SHP77 treated with DMSO at 0.1 percent for 48 hours (cell line): ENCODE results near the gene TIMM22.

ENCODE experiments used
- DNase-seq: peaks from one replicate; lab custom pipeline; 2025; lab: John Stamatoyannopoulos, UW

The TIMM22 gene

GRCh38 chr17:1022278-1023024, 25.5 kb downstream of the TIMM22 start:
- no peak for DNase-seq

DNA sequence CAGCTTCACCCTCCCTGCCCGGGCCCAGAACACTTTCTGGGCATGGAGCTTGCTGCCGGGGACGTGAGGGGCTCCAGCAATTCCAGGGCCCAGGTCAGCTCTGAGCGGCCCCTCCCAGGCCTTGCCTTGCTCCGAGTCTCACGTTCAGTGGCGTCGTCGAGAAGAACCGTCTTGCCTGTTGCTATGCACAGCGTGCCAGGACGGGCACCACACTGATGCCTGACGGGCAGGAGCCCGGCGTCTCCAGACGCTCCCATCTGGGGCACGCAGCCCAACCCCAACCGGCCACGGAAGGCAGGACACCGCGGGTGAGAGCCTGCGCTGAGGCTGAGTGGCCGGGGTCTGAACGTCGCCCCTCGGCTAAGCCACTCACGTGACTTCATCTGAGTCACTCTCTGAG, 27.1 kb downstream of the TIMM22 start:
- no peak for DNase-seq

DNA sequence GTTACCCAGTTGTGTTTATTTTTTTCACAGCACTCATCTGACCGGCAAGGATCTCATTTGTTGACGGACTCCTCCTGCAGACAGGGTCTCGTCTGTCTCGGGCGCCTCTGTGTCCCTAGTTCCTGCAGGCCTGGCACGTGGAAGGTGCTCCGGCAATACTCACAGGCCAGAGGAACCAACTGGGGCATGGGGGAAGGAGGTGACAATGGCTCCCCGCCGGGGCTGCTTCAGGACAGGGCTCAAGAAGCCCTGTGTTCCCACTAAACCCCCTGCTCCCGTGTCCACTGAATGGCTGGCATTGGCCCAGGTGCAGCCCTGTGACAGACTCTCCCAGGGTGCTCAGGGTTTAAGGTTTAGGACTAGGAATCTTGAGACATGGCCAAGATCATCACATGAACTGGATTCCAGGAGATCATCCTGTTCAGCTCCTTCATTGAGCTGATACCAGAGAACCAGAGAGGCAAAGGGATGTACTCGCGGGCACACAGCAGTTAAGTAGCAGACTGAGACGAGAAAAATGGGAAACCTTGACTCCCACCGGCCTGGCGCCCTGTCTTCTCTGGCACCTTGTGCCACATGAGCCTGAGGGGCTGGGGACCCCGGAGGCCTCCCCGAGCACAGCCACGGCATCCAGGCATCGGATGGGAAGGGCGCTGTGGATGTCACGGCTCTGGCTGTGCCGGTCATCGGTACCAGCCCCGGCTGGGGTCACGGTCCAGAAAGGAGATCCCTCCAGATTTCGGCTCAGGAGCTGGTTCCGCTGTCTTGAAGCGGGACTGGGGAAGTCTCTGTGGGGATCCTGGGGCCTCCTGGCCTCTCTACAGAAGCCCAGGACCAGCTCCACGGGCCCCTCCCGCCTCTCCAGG, 29.0 kb downstream of the TIMM22 start:
- DNase-seq, result no peak

DNA sequence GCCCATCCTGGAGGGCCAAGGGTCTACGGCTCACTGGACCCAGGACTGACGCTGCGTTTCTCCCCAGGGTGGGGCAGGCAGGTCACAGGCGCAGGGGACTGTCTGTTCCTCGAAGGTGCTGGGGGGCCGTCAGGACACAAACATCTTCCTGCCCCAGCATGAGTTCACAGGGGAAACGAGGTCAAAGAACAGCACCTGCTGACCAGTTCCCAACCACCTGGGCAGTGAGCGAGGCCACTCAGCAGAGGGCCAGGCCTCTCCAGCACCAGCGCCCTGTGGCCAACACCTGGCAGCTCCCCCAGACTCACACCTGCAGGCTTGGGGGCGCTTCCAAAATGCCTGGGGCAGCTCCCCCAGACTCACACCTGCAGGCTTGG, 29.7 kb downstream of the TIMM22 start:
- DNase-seq, result no peak

- DNase-seq, result no peak
These were observed 30.1 kb downstream of the TIMM22 start for GRCh38 chr17:1027044-1027443.

DNA sequence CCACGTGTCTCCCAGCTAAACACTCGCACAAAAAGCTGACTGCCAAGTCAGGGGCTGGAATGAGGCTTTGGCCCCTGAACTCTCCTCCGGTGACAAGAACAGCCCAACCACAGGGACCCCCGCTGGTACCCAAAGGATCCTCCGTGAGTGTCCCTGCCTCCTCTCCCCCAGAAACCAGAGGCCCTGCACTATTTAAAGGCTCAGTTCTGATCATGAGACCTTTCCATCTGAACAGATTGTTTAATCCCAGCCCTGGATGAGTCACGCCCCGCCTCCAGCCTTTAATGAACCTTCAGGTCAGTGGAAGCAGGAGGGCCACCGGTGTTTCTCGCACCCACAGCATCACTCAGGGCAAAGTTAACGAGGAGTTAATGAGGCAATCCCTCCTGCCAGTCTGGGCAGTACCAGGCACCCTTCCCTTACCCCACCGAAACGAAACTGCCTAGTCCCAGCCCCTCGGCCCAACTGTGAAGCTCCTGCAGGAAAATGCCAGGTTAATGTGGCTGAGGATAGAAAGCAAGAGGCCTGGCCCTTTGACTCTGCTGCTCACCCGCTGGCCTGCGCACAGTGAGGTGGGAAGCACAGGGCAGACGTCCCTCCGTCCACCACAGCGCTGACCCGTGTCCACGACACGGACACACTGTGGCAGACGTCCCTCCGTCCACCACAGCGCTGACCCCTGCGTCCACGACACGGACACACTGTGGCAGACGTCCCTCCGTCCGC, 32.4 kb downstream of the TIMM22 start:
- no peak for DNase-seq

GRCh38 chr17:1029922-1030644, 33.2 kb downstream of the TIMM22 start:
- no peak for DNase-seq

DNA sequence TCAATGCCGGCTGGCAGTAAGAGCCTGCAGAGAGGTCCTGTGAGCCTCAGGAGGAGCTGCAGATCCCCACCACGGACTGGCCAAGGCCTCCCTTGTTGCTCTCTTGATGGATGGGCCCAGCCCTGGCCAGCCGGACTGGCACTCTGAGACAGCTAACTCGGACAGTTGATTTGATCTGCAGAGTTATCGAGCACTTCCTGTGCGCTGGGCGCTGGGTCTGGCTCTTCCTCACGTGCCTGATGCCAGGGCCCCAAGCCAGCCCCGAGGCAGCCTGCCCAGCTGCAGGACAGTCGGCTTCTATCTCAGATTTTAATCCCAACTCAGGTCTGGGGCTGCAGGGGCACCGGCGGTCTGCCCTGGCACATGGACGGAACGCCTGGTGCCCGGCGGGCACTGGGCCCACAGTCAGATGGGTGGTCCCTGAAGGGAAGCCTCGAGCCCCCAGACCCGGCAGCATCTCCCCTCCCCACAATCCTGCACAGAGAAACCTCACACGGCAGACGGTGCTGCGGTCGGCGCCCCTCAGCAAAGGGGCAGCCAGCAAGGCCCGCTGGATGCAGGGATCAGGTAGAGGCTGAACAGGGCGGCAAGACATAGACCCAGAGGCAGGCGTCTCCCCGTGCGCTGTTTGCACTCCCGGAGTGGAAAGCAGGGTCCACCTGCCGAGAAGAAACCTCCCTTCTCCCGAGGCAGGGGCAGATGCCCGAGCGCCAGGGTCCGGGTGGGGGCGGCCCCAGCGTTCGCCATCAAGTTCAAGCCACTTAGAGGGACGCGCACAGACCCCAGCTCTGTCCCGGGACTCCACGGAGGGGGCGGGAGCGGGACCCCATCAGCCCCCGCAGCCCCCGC, 34.0 kb downstream of the TIMM22 start:
- DNase-seq, result no peak

DNA sequence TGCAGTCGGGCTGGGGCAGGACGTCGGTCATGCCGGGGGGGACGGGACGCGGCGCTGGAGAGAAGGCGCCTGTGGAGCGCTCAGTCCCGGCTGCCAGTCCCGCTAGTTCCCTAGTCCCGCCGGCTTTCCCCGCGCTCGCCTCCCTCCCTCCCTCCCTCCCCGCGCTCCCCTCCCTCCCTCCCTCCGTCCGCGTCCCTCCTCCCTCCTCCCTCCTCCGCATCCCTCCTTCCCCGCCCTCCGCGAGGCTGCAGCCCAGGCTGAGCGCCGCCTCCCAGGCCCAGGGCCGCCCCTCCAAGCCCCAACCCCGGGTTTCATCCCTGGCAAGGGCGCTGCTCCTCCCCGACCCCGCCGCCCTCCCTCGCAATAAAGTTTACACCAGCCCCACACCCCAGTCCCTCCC, 34.8 kb downstream of the TIMM22 start:
- no peak for DNase-seq

- DNase-seq, result no peak
These were observed 35.5 kb downstream of the TIMM22 start for GRCh38 chr17:1032391-1032790.

DNA sequence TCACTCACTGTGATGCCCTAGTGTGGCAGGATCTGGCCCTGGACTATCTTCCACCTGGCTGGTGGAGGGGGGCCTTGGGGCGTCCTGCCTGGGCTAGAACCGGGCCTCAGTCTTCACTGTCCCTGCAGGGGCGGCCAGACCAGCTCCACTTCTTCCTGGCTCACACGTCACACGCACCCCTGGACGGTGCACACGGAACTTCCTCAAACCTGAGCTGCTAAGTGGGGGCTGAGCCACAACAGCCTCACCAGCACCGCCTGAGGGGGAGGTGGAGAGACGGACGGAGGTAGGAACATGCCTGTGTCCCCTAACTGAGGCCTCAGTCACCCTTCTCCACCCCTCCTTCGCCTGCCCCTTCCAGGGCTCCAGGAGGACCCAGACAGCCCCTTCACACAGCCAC, 36.6 kb downstream of the TIMM22 start:
- DNase-seq, result no peak

DNA sequence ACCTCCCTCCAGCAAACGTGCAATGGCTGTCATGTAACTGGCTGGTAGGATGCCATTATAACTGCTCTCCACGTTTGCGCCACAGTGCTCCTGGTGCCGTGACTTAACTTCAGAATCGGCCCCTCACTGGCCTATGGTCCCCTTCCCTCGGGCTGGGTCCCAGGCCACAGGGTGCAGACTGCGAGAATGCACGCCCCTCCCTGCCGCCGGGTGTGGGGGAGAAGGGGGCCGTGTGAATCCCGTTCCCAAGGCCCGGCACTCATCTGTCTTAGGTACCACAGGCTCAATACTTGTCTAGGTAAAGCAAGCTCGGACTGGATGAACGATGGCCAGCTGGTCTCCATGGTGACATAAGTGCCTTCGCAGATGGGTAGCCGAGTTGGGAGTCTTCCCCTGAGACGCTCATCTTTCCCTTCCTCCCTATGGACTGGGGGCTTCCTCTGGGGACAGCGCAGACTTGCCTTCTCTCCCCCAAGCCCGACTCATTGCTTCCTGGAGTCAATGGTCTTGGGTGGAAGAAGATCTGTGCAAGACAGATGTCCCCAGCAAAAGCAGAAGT, 37.8 kb downstream of the TIMM22 start:
- DNase-seq, result no peak

DNA sequence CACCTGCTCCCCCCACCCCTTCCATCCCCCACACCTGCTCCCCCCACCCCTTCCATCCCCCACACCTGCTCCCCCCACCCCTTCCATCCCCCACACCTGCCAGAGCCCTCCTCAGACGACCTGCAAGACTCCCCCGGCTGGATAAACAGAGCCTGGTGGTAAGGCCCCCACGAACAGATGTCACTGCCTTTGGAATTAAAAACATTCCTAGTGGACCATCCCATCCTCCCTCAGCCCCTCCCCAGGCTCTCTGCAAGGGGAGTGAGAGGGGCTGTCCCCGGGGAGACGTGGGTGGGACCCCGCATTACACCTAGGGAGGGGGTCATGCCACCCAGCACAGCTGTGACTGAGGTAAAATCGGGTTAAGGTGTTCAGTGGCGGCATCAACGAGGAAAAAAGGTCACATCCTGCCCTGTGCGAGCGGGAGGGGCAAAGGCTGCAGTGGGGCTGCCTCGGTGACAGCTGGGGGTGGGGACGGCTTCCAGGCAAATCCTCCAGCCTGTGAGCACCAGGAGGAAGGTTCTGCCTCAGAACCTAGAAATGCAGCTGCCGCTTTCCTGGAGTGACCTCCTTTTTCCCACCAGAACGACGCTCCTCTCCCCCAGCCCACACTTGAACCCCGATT, 38.7 kb downstream of the TIMM22 start:
- DNase-seq, result peak; percentile 2

DNA sequence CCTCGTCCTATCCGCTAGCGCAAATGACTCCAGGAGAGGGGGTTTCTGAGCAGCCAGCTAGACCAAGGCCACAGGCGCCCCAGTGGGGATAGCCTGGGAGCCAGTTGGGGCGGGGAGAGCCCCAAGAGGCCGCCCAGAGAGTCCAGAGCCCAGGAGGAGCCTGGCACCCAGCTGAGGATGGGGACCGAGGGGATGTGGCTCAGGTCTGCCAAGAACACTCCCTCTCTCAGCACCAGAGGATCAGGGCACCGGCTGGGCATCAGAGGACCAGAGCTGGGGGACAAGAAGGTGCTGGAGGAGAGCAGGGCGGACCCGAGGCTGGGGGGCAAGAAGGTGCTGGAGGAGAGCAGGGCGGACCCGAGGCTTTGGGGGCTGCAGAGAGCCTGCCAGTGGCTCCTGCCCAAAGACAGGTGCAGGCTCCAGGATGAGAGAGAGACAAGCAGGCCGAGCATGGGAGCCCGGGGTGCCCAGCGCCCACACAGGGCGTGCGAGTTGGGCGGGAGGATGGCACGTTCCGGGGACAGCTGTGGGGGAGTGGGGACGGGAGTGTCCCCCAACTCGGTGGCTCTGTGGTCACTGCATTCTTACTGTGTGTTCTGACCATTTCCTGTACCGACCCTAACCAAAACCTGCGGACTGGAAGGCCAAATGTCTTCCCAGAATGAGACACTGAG, 39.4 kb downstream of the TIMM22 start:
- no peak for DNase-seq

DNA sequence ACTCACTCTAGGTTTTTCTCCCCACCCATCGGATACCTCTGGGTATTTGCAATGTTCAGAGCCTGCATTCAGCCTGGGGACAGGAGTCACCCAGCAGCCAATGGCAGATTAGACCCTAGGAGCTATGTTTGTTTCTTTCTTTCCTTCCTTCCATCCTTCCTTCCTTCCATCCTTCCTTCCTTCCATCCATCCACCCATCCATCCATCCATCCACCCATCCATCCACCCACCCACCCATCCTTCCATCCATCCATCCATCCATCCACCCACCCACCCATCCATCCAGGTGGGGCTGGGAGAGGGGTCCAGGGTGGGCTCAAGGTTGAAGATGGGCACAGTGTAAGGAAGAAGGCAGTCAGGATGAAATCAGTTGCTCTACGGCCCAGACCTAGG, 39.9 kb downstream of the TIMM22 start:
- no peak for DNase-seq

DNA sequence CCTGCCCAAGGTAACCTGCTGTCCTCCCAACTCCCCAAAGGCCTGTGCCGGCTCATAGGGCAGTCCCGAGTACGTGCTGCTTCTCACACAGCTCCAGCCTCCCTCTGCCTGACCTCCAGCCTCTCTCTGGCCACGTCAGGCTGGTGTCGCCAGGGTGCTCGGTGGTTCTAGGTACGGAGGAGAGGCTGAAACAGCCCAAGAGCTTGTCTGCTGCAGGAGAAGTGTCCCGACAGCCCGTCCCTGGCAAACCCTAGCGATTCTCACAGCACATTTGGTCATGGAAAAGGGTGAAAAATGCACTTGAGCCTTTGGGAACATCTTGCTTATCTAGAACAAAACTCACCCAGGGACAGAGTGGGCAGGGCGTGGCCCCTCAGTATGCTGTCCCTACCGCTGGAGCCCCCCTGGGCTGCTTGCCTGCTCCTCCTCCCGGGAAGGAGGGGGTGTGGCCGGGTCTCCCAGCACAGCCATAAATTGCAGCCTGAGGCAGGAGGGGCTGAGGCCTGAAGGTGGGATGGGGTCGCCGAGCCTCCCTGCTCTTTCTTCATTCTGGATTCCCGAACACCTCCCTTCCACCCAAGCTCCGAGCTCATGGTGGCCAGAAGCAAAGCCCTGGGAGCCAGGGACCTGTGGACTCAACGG, 40.4 kb downstream of the TIMM22 start:
- no peak for DNase-seq

GRCh38 chr17:1038459-1039122, 41.7 kb downstream of the TIMM22 start:
- no peak for DNase-seq

DNA sequence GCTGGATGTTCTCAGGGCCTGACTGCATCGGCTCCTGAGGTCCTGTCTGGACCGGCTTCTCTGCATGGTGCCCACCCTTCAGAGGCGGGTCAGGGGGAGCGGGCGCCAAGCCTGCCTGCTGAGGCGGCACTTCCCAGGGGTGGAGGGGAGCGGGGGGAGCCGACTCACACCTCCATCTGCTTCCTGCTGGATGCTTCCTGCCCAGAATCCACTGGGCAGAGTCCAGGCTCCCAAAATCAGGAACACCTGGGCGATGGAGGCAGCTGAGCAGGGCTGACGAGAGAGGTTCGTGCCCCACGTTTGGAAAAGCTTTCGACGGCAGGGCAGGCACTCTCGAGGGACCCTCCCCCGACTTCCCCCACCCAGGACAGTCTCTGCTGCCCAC, 42.2 kb downstream of the TIMM22 start:
- DNase-seq, result no peak
